ENCODE results near the gene SELENOO. TPM values are rescaled to one million over a fixed set of nuclear protein-coding genes. Genes with fewer than 3 reads are reported as not detected.

The SELENOO gene
- total and polyA plus RNA-seq, 4 donors, result 7.6 to 41.2 (median 25.6) TPM

DNA sequence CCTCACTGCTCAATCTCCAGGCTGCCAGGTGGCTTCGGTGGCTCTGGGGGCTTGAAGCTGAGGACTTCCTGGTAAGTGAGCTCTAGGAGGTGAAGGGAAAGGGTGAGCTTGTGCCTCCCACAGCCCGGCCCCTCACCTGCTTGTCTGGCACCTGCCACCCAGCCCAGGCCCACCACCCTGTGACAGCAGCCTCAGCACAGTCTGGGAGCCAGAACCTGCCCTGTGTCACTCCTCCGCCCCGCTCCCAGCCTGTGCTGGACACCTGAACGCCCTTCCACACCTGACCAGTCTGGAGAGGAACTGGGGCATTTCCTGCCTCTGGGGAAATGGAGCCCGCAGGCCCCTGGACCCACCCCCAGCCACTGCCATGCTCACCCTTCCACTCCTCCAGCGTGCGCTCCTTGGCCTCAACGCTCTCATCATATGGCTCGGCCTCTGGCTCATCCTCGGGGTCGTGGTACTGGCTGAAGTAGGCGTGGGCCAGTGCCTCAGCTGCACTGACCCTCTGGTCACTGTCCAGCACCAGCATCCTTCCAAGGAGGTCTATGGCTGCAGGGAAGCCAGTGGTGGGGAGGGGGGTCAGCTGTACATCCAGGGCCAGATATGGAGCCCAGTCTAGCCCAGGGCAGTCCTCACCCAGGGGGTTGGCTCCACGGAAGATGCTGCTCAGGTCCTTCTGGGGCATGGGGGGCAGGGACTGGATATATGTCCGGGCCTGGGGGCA lies 64.3 kb downstream of the SELENOO start:
- Histone ChIP-seq H3K36me3 (ENCODE audit: control insufficient read depth, insufficient read depth, low read length) (peaks cover 49% of the 10 kb centered on the region), H3K9me3 (ENCODE audit: control insufficient read depth, insufficient read depth, low read length) (no peaks in the 10 kb centered on the region), H3K4me3 (ENCODE audit: low read depth, low read length) (no peak overlapping the region), H3K27me3 (ENCODE audit: control insufficient read depth, insufficient read depth, low read length) (no peaks in the 10 kb centered on the region), H3K4me1 (ENCODE audit: control insufficient read depth, insufficient read depth, low read length) (peaks cover 57% of the 10 kb centered on the region), H3K27ac (ENCODE audit: low read depth, low read length) (no peak overlapping the region)
- WGBS (ENCODE audit: insufficient coverage), result 91% methylated on average over 15 of the region's 15 CpGs
- no peak for DNase-seq (ENCODE audit: low read depth in 4 of 6, low spot score in 6 of 6)

DNA sequence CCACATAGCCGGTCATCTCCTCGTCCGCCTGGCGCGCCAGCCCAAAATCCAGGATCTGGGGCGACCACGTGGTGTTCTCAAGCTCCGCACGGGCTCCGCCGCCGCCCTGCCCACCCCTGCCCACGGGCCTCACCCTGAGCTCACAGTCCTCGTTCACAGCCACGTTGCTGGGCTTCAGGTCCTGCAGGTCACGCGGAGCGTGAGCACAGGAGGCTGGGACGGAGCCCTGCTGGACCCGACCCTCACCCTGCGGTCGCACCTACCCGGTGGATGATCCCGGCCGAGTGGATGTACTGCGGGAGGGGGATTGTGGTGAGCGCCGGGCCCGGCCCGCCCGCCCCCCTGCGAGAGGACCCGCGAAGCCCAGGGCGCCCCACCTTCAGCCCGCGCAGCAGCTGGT lies 66.2 kb downstream of the SELENOO start:
- H3K9me3 ChIP-seq (ENCODE audit: control insufficient read depth, insufficient read depth, low read length), result no peaks in the 10 kb centered on the region
- no peak for DNase-seq (ENCODE audit: low read depth in 4 of 6, low spot score in 6 of 6)
- H3K27me3 ChIP-seq (ENCODE audit: control insufficient read depth, insufficient read depth, low read length), result no peaks in the 10 kb centered on the region
- peaks cover 63% of the 10 kb centered on the region for H3K4me1 ChIP-seq (ENCODE audit: control insufficient read depth, insufficient read depth, low read length)
- no peak overlapping the region for H3K27ac ChIP-seq (ENCODE audit: low read depth, low read length)
- peaks cover 47% of the 10 kb centered on the region for H3K36me3 ChIP-seq (ENCODE audit: control insufficient read depth, insufficient read depth, low read length)
- no peak overlapping the region for H3K4me3 ChIP-seq (ENCODE audit: low read depth, low read length)
- 62% methylated on average over 37 of the region's 37 CpGs for WGBS (ENCODE audit: insufficient coverage)

Other genes with a start within 250 kb of the SELENOO start
- 10 to 100 TPM; 12.9 to 18.5 TPM for gene PIM3, start 240.2 kb upstream of the SELENOO start, total RNA-seq
- gene PIM3, start 240.2 kb upstream of the SELENOO start, polyA plus RNA-seq (ENCODE audit: insufficient read length in 2 of 2), result 10 to 100 TPM; 27.8 to 27.9 TPM
- gene IL17REL, start 188.2 kb upstream of the SELENOO start, total RNA-seq, result under 1 TPM; 0.22 to 0.40 TPM
- under 1 TPM; 0.36 to 0.96 TPM for gene IL17REL, start 188.2 kb upstream of the SELENOO start, polyA plus RNA-seq (ENCODE audit: insufficient read length in 2 of 2)
- not detected for gene TTLL8, start 142.7 kb upstream of the SELENOO start, total RNA-seq
- gene TTLL8, start 142.7 kb upstream of the SELENOO start, polyA plus RNA-seq (ENCODE audit: insufficient read length in 2 of 2), result not detected
- gene MLC1, start 115.6 kb upstream of the SELENOO start, total RNA-seq, result 10 to 100 TPM; 76.9 to 77.8 TPM
- gene MLC1, start 115.6 kb upstream of the SELENOO start, polyA plus RNA-seq (ENCODE audit: insufficient read length in 2 of 2), result 100 to 1,000 TPM; 234 to 353 TPM
- gene MOV10L1, start 111.0 kb upstream of the SELENOO start, total RNA-seq, result 1 to 10 TPM; 3.3 to 3.7 TPM
- 1 to 10 TPM; 1.9 to 4.9 TPM for gene MOV10L1, start 111.0 kb upstream of the SELENOO start, polyA plus RNA-seq (ENCODE audit: insufficient read length in 2 of 2)
- gene PANX2, start 30.3 kb upstream of the SELENOO start, total RNA-seq, result 1 to 10 TPM; 2.1 to 3.3 TPM
- 10 to 100 TPM; 18.3 to 21.6 TPM for gene PANX2, start 30.3 kb upstream of the SELENOO start, polyA plus RNA-seq (ENCODE audit: insufficient read length in 2 of 2)
- 10 to 100 TPM in 1 of 2 donors, 1 to 10 TPM in 1; 5.4 to 13.0 TPM for gene TRABD, start 15.1 kb upstream of the SELENOO start, total RNA-seq
- 10 to 100 TPM; 30.3 to 34.7 TPM for gene TRABD, start 15.1 kb upstream of the SELENOO start, polyA plus RNA-seq (ENCODE audit: insufficient read length in 2 of 2)
- gene TUBGCP6, start 44.0 kb downstream of the SELENOO start, total RNA-seq, result 10 to 100 TPM; 23.0 to 44.2 TPM
- 10 to 100 TPM; 57.8 to 68.3 TPM for gene TUBGCP6, start 44.0 kb downstream of the SELENOO start, polyA plus RNA-seq (ENCODE audit: insufficient read length in 2 of 2)
- 10 to 100 TPM; 16.2 to 18.5 TPM for gene HDAC10, start 50.3 kb downstream of the SELENOO start, total RNA-seq
- gene HDAC10, start 50.3 kb downstream of the SELENOO start, polyA plus RNA-seq (ENCODE audit: insufficient read length in 2 of 2), result 10 to 100 TPM; 55.9 to 74.3 TPM
- gene MAPK12, start 60.7 kb downstream of the SELENOO start, total RNA-seq, result 10 to 100 TPM; 13.2 to 20.8 TPM
- gene MAPK12, start 60.7 kb downstream of the SELENOO start, polyA plus RNA-seq (ENCODE audit: insufficient read length in 2 of 2), result 10 to 100 TPM; 29.9 to 57.6 TPM
- gene MAPK11, start 69.4 kb downstream of the SELENOO start, total RNA-seq, result 10 to 100 TPM in 1 of 2 donors, 1 to 10 TPM in 1; 5.7 to 14.1 TPM
- gene MAPK11, start 69.4 kb downstream of the SELENOO start, polyA plus RNA-seq (ENCODE audit: insufficient read length in 2 of 2), result 10 to 100 TPM; 36.4 to 40.2 TPM
- 10 to 100 TPM; 41.1 to 65.5 TPM for gene PLXNB2, start 106.6 kb downstream of the SELENOO start, total RNA-seq
- gene PLXNB2, start 106.6 kb downstream of the SELENOO start, polyA plus RNA-seq (ENCODE audit: insufficient read length in 2 of 2), result 10 to 100 TPM; 96.6 to 97.3 TPM
- gene DENND6B, start 126.0 kb downstream of the SELENOO start, total RNA-seq, result 10 to 100 TPM in 1 of 2 donors, 1 to 10 TPM in 1; 9.1 to 12.7 TPM
- gene DENND6B, start 126.0 kb downstream of the SELENOO start, polyA plus RNA-seq (ENCODE audit: insufficient read length in 2 of 2), result 10 to 100 TPM; 41.3 to 45.7 TPM
- gene PPP6R2, start 142.3 kb downstream of the SELENOO start, total RNA-seq, result 10 to 100 TPM; 42.9 to 63.4 TPM
- 10 to 100 TPM; 71.5 to 84.9 TPM for gene PPP6R2, start 142.3 kb downstream of the SELENOO start, polyA plus RNA-seq (ENCODE audit: insufficient read length in 2 of 2)

Measured in spinal cord (tissue), 10 donors.